ENCODE results near the gene NR2C2AP. TPM values are rescaled to one million over a fixed set of nuclear protein-coding genes. Genes with fewer than 3 reads are reported as not detected.

NR2C2AP gene
- total and polyA plus RNA-seq, 9 donors: 8.8 to 27.2 (median 14.9) TPM

- WGBS, 3 donors: 42 to 47% (median 45%) methylated on average over 14 of the region's 14 CpGs
- intact Hi-C loops (cut with DNase I): no loop called here
- DNase-seq: no peak
These were observed 2.5 kb upstream of the NR2C2AP start for GRCh38 chr19:19205416-19206410.

GRCh38 chr19:19204181-19204580 is 967 bp upstream of the NR2C2AP start:
- no peak overlapping the region for H3K4me3 ChIP-seq
- DNase-seq: no peak
- intact Hi-C loops (cut with DNase I): no loop called here
- no peaks in the 10 kb centered on the region for H3K27me3 ChIP-seq
- H3K4me1 ChIP-seq (ENCODE audit: insufficient read depth): peaks cover 3% of the 10 kb centered on the region
- no peaks in the 10 kb centered on the region for H3K36me3 ChIP-seq
- 66 to 70% (median 68%) methylated on average over 13 of the region's 13 CpGs for WGBS, 3 donors
- H3K9me3 ChIP-seq: no peaks in the 10 kb centered on the region
- H3K27ac ChIP-seq: no peak overlapping the region
- TF ChIP-seq EP300 (IDR thresholded peaks at IDR 0.05) (no peak), CTCF (IDR thresholded peaks at IDR 0.05) (no peak), POLR2A (IDR thresholded peaks at IDR 0.05) (no peak)

More at GRCh38 chr19:19205416-19206410, 2.5 kb upstream of the NR2C2AP start:
- Histone ChIP-seq H3K4me3 (no peak overlapping the region), H3K27ac (no peak overlapping the region), H3K9me3 (no peaks in the 10 kb centered on the region), H3K27me3 (no peaks in the 10 kb centered on the region), H3K4me1 (ENCODE audit: insufficient read depth) (peaks cover 3% of the 10 kb centered on the region), H3K36me3 (no peaks in the 10 kb centered on the region)
- TF ChIP-seq POLR2A (IDR thresholded peaks at IDR 0.05) (no peak), CTCF (IDR thresholded peaks at IDR 0.05) (no peak), EP300 (IDR thresholded peaks at IDR 0.05) (no peak)

- H3K27me3 ChIP-seq: no peaks in the 10 kb centered on the region
- peaks cover 2% of the 10 kb centered on the region for H3K36me3 ChIP-seq
- H3K4me1 ChIP-seq (ENCODE audit: insufficient read depth): peaks cover 3% of the 10 kb centered on the region
- H3K4me3 ChIP-seq: peak overlapping the region; percentile 51
- no peaks in the 10 kb centered on the region for H3K9me3 ChIP-seq
- TF ChIP-seq CTCF (IDR thresholded peaks at IDR 0.05) (no peak), EP300 (IDR thresholded peaks at IDR 0.05) (no peak), POLR2A (IDR thresholded peaks at IDR 0.05) (no peak)
- 4 to 12% (median 5%) methylated on average over 11 of the region's 11 CpGs for WGBS, 3 donors
- intact Hi-C loops (cut with DNase I): no loop called here
- peak overlapping the region; percentile 52 to 54 for H3K27ac ChIP-seq
- no peak for DNase-seq
These were observed 555 bp downstream of the NR2C2AP start for GRCh38 chr19:19202707-19203011.

GRCh38 chr19:19201697-19202630 is 1.2 kb downstream of the NR2C2AP start:
- peaks cover 3% of the 10 kb centered on the region for H3K4me1 ChIP-seq (ENCODE audit: insufficient read depth)
- H3K27ac ChIP-seq: no peak overlapping the region
- no peak for DNase-seq
- WGBS, 3 donors: 65 to 76% (median 71%) methylated on average over 19 of the region's 19 CpGs
- TF ChIP-seq CTCF (IDR thresholded peaks at IDR 0.05) (no peak), POLR2A (IDR thresholded peaks at IDR 0.05) (no peak), EP300 (IDR thresholded peaks at IDR 0.05) (no peak)
- peaks cover 2% of the 10 kb centered on the region for H3K36me3 ChIP-seq
- intact Hi-C loops (cut with DNase I): no loop called here
- peak overlapping the region; percentile 51 for H3K4me3 ChIP-seq
- no peaks in the 10 kb centered on the region for H3K27me3 ChIP-seq
- no peaks in the 10 kb centered on the region for H3K9me3 ChIP-seq

Data from ovary (tissue), 9 donors.